NCI-H526 treated with DMSO at 0.1 percent for 48 hours (cell line): ENCODE measurements around the gene PAFAH2.

Experiments
- DNase-seq: peaks from one replicate; lab custom pipeline; 2025; lab: John Stamatoyannopoulos, UW

The PAFAH2 gene

GRCh38 chr1:25932321-25932720 lies 65.5 kb downstream of the PAFAH2 start:
- no peak for DNase-seq

GRCh38 chr1:25929016-25929415 lies 68.8 kb downstream of the PAFAH2 start:
- no peak for DNase-seq

DNA sequence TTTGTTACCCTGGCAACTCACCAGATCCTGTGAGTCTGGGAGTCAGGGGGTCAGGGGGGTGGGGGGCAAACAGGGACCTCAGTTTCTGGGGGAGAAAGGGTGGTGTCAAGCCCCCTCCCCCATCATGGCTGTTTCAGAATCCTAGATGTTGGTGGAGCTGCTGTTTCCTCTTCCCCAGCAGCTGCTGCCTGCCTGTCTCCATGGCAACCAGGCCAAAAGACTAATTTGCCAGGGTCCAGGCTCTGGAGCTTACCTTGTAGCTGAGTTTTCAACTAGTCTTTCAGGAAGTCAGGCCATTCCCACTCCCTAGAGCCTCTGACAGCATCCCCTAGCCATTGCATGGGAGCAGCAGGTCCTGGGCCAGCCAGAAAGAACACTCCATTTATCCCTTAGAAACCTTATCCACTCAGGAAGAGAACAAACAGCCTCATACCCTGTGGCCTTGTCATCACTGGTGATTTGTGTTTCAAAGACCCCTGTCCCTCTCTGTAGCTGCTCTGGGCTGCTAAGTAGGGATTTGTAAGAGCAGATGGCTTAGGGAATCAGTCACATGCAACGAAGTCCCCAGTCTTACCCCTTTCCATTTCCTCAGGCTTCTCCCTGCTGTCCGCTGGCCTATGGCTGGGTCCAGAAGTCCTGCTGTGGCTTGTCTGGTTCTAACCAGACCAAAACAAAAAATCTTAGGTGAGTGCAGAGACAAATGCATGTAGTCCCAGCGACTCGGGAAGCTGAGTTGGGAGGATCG lies 70.2 kb downstream of the PAFAH2 start:
- no peak for DNase-seq

DNA sequence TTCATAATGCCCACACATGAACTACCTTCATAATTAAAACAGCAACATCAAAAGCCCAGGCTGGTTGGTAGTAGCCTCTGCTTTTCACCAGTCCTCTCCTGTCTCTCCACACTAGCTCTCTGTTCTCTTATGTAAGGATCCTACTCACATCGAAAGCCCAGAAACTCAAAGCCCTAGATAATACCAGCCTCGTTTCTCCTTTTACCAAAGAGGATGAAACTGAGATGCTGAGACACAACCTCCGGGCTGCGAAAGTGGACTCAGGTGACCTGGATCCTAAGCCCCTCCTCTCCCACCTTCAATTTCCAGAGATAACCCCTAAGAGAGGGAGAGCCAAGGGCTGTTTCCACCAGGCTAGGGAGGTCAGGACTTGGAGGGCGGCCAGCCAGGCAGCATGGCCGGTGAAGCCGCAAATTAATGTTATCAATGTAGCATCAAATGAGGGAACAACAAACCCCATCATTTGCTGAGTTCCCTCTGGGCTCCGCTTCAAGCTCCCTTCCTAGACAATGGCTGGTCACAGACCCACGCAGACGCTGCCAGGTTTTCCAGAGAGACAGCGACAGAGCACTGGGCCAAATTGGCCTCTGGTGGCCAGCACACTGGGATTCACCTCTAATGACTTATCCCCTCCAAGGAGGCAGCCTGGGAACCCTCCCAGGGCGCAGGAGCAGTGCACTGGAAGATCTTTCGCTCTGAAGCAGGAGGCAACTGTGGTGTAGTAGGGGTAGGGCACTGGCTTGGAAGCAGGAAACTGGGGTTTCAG lies 70.9 kb downstream of the PAFAH2 start:
- DNase-seq = no peak

DNA sequence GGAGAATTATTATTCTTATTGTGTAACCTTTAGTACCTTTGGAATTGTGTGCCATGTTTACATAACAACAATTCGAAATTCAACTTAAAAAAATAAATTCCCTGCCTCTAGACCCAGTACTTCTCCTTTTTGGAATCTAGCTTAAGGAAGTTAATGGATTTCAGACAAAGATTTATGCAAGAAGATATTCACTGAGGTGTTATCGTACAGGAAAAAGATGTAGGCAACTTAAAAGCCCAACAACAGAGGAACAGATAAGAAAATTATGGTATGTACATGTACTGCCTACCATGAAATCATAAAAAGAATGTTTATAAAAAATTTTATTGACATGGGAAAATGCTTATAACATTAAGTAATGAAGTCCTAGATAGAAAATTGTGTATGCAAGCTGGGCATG lies 73.4 kb downstream of the PAFAH2 start:
- DNase-seq = no peak

DNA sequence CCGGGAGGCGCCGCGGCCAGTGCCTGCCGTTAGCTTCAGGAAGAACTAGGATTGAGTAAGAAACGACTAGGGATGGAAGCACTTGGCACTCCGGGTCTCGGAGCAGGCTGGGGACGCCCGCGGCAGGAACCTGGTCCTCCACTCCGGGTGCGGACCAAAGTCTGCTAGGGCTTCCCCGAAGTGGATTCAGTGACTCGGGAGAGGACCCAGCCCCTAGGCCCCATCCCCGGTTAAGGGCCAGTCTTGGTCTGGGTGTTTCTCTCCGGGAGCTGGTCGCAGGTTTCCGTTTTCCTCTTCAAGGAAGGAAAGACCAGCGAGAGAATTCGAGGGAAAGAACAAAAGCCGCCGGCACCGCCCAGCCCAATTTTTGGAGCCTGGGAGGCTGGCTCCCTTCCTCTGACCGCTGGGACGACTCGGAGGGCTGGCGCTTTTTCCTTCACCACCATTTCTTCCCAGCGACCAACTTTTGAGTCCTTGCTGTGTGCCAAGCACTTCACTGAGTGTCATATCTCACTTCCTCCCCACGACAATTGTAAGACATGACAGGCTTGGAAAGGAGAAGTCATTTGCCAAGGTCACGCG lies 74.8 kb downstream of the PAFAH2 start:
- no peak for DNase-seq

DNA sequence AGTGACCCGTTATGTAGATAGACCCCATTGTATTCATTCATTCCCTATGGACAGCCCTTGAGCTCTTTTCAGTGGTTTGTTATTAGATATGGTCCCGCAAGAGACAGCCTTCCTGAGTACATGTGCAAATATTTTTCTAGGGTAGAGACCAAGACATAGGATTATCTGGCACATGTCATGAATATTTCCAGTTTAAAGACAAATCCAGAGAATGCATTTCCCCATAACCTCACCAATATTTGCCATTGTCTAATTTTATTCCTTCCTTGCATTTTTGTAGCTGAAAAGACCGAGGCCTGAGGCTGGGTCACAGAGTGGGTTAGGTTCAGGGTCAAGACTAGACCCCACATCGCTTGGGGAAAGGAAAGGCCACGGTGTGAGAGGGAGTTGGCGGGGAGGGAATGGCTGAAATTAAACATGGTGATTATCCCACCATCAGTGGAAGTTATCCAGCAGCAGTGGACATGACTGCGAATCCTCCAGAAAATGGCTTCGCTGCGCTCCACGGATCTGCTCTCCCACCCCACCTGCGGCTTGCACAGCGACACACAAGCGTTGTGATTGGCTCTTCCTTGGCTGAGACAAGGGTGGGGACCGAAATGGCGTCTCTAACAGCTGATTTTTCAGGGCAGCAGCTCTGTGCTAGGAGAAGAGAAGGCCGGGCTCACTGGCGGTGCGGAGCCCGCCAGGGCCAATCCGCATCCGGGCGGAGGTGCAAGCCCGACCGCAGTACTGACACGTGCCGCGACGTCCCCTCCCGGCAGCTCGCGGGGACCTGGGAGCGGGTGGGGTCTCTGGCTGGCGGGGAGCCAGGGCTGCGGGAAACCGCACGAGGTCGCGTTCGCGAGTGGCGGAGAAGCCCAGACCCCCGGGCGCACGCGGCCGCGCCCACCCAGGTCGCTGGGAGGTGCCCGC lies 75.5 kb downstream of the PAFAH2 start:
- no peak for DNase-seq

DNA sequence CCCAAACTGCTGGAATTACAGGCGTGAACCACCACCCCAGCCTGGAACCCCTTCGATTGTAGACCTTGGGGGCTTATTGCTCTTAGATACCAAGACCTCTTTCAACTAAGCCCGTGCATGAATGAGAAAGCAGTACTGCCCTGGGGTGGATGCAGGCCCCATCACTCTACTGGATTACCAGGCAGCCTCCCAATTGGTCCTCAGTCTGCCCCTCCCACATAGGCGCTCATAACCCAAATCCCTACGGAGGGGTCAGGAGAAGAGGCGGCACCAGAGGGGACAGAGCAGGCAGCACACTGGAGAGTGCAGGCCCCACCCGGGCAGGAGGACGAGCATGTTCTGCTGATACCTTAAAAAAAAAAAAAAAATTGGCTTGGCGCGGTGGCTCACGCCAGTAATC lies 79.2 kb downstream of the PAFAH2 start:
- no peak for DNase-seq

GRCh38 chr1:25917996-25918395 lies 79.9 kb downstream of the PAFAH2 start:
- no peak for DNase-seq

- no peak for DNase-seq
Measured at GRCh38 chr1:25916460-25916859, 81.4 kb downstream of the PAFAH2 start.

- no peak for DNase-seq
Measured at GRCh38 chr1:25914074-25914995, 83.5 kb downstream of the PAFAH2 start.

- no peak for DNase-seq
Measured at GRCh38 chr1:25913206-25913605, 84.7 kb downstream of the PAFAH2 start.

DNA sequence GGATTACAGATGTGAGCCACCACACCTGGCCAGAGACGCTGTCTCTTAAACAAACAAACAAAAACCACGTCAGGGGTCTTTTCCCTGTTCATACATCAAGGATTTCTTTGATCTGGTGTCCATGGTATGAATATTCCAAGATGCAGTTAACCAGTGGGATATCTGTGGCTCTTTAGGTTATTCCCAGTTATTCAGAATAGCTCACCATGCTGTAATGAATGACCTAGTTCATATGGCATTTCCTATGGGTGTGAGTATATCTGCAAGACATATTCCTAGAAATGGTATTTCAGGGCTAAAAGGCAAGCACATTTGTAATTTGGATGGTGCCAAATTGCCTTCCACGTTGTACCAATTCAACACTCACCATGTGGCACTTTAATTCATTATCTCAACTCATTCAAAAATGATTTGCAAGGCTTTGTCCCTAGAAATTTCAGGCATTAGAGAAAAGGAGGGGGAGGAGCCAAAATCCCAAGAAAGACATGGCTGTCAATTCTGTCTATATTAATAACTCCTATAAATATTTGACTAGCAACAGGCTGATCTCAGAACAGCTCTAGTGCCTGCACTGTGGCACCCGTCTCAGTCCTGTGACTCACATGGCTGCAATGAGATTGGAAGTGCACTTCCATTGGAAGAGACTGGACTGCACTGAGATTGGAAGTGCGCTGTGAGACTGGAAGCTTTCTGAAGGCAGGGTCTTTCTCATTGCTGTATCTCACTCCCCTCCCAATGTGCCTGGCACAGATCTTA lies 85.6 kb downstream of the PAFAH2 start:
- DNase-seq = no peak

DNA sequence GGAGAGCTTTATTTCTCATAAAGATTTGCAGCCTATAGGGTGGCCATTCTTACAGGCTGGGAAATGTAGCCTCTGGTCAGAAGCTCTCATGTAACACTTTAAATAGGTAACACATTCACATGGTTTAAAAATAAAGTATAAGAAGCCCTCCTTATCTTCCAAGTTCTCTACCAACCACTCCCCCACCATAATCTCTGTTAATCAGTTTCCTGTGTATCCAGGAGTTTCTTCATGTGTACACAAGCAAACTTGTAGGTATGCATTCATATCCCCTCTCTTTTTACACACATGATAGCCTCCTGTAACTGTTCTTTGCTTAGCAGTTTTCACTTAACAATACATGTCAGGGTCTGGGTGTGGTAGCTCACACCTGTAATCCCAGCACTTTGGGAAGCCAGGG lies 86.7 kb downstream of the PAFAH2 start:
- no peak for DNase-seq
